ENCODE data around the gene NDC80. TPM values are rescaled to one million over a fixed set of nuclear protein-coding genes. Genes with fewer than 3 reads are reported as not detected.
"Not testable (repeated sequence)": the region's sequence is repeated elsewhere in the genome, so short reads cannot be mapped to it uniquely, and the experiment has no call there.

Gene NDC80
- total RNA-seq, 1 donor from 2014 or later: 0.29 TPM

- DNase-seq (ENCODE audit: low spot score): no peak
Observed at GRCh38 chr18:2625217-2625616, 53.9 kb downstream of the NDC80 start.

DNA sequence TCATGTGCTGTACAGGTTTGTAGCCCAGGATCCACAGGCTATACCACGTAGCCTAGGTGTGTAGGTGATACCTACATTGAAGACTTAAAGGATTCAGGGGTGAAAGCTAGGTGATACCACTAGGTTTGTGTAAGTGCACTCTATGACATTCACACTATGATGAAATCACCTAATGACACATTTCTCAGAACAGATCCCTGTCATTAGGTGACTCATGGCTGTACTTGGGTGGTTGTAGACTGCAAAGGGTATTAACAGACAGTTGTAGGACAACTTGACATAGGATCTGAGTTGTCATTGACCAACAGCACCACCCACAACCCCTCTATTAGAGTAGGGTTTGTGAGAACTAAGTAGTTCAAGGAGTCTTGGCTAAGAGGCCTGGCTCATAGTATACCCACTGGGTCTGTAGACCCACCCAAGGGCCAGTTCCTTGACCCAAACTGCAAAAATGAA, 56.5 kb downstream of the NDC80 start:
- no peak for DNase-seq (ENCODE audit: low spot score)

DNA sequence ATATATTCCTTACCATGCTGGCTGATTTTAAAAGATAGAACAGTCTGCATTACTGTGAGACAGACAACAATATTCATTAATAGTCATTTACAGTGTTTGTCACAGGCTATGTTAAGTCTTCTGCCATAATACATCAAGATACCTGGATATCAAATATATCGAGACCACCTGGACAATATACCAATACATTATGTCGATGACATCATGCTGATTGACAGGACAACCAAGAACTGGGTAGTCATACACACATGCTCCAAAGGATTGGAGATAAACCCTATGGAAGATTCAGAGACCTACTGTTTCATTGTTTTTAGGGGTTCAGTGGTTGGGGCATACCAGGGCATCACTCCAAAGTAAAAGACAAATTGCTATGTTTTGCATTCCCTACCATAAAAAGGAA, 57.6 kb downstream of the NDC80 start:
- DNase-seq (ENCODE audit: low spot score): no peak

GRCh38 chr18:2635586-2635985, 64.2 kb downstream of the NDC80 start:
- no peak for DNase-seq (ENCODE audit: low spot score)

DNA sequence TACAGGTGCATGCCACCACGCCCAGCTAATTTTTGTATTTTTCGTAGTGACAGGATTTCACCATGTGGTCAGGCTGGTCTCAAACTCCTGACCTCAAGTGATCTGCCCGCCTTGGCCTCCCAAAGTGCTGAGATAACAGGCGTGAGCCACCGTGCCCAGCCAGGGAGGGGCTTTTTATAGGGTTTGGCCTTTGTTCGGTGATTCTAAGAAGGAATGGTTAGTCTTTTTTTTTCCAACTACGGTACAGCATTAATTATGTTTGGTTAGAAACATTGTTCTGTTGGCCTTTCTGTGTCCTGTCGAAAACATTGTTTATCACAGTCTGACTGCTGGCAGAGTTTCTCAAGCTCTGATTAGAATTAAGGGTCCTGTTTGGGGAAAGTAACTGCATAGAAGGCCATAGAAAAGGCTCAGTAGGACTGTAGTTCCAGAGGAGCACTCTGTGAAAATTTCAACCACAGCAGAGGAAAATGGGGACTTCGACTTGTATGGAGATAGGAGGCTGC, 64.8 kb downstream of the NDC80 start:
- no peak for DNase-seq (ENCODE audit: low spot score)

DNA sequence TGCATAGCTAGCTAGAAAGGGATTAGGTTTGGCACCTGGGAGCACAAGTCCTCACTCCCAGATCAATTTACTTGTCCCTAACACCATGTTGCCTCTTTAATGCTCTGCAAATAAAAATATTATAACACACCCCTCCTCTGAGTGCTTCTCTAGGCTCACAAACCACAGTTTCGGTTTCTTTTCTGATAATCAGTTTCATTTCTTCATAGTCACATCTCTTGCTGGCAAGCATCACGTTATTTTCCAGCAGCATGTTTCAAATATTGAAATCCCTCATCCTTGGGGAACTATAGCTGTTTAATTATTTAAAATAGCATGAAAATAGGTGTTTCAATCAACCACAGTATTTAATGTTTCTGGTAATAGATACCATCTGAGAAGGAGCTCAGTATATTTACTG, 70.3 kb downstream of the NDC80 start:
- no peak for DNase-seq (ENCODE audit: low spot score)

DNA sequence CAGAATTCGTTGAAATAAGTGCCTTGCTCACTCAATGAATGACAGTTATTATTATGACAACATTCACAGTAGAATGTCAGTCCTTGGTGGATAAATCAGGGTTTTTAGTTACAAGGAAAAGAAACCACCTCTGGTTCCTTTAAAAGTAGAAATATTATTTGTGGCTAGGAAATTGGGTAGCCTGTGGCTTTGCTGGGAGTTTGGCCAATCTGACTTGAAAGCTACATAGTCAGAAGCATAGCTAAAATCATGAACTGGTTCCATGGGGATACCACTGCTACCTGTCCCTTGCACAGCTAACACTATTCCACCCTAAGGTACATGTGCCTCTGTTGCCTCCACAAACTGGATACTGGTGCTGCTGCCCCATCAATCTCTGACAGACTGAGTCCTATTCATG, 71.4 kb downstream of the NDC80 start:
- no peak for DNase-seq (ENCODE audit: low spot score)

DNA sequence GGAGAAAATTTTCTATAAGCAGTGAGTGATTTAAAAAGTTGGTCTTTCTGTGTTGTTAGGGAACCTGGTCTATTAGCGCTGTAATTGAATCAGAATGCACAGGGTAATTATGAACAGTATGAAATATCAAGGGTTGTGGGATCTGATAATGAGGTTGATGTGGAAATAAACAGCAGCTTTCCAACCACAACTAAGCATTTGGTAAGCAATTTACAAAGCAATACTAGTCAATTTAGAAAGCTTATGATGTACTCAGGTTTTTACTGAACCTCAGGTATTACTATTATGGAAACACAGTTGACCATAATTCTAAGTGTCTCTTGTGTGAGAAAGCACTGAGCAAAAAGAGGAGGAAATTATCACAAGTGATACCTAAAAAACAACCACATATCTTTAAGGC, 73.2 kb downstream of the NDC80 start:
- DNase-seq (ENCODE audit: low spot score): no peak

DNA sequence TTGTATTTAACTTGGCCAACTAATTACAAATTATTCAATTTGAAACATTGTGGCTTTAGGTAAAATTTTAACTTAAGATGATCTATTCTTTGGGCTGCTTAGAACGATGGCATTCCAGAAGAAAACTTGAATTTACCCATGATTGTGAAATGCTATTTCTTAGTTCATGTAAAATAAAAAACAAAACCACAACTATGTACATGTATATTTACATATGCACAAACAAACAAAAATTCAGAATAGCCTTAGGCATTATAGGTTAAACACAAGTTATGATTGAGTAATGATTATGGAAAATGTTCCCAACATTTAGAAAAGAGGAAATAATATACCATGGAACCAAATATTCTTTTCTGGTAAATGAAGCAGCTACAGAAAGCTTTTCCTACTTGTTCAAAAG, 80.6 kb downstream of the NDC80 start:
- no peak for DNase-seq (ENCODE audit: low spot score)

DNA sequence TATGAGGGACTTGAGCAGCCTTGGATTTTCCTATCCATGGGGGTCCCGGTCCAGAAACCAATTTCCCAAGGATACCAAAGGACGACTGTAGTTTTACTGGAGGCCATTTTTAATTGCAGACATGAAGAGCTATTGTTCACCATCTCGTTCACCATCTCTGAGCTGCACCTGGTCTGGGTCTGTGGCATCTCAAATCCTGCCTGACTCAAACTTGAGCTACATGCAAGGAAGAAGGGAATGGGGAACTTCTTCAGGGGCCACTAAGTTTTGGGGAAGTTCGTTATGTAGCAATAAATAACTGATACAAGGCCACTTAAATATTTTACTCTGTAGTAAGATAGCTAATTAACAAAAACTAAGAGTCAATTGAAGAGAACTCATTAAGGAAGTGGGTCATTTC, 82.1 kb downstream of the NDC80 start:
- DNase-seq (ENCODE audit: low spot score): no peak

GRCh38 chr18:2654169-2654927, 83.0 kb downstream of the NDC80 start:
- no peak for DNase-seq (ENCODE audit: low spot score)

- no peak for DNase-seq (ENCODE audit: low spot score)
Observed at GRCh38 chr18:2654928-2655177, 83.5 kb downstream of the NDC80 start.

- peak; percentile 96 for DNase-seq (ENCODE audit: low spot score)
Observed at GRCh38 chr18:2655178-2655953, 84.0 kb downstream of the NDC80 start, which contains the start of gene SMCHD1. Gene SMCHD1 (plus strand): TSS chr18:2655726. CDS start chr18:2656076, 350 bp downstream.

GRCh38 chr18:2655954-2656236, 84.5 kb downstream of the NDC80 start:
- DNase-seq (ENCODE audit: low spot score): no peak

- DNase-seq (ENCODE audit: low spot score): peak; percentile 92
Observed at GRCh38 chr18:2656237-2656980, 85.1 kb downstream of the NDC80 start.

DNA sequence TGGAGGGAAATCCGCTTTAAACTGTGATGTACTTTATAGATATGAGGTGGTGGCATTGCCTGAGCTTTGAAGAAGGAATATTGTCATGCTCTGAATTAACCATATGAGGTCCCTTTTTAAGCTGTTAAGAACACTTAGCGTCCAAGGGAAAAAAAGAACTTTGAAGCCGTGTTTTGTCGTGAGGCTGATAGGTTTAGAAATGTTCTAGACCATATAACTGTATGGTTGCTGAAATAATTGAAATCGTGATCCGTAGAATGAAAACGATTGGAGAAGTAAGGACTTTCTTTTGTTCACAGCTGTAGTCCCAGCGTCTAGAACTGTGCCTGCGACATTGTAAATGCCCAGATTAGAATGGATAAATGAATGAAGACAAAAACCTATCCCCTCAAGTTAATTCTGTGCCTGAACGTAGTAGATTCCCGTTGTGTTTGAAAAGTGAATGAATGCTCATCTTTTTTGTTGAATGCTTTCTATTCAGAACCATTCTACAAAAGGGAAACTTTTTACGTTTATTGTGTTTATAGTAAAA, 85.7 kb downstream of the NDC80 start:
- no peak for DNase-seq (ENCODE audit: low spot score)

DNA sequence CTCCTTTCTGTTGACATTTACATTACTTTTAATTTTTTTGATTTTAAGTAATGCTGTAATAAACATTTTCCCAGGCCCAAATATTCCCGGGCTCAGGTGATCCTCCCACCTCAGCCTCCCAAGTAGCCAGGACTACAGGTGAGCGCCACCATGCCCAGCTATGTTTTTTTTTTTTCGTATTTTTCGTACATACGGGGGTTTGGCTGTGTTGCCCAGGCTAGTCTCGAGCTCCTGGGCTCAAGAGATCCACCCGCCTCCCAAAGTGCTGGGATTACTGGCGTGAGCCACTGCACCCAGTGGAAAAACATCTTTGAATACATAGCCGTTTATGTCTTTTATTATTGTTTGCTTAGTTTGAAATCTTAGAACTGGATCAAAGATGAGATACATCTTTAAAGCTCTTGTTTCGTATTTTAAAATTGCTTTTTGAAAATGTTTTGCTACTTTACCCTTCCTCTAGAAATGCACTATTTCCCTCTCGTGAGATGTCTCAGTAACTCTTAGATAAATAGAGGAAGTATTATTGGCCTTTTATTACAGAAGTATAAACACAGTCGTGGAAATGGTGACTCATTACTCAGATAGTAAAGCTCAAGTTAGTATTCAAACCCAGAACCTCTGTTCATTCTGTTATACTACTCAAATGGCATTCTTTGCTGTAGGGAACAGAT, 86.6 kb downstream of the NDC80 start:
- DNase-seq (ENCODE audit: low spot score): no peak

DNA sequence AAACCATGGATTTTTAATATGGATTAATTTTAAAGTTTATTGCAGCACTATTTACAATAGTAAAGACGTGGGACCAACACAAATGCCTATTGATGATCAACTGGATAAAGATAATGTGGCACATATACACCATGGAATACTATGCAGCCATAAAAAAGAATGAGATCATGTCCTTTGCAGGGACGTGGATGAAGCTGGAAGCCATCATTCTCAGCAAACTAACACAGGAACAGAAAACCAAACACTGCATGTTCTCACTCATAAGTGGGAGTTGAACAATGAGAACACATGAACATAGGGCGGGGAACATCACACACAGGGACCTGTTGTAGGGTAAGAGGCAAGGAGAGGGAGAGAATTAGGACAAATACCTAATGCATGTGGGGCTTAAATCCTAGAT, 89.5 kb downstream of the NDC80 start:
- DNase-seq (ENCODE audit: low spot score): not testable (repeated sequence)

DNA sequence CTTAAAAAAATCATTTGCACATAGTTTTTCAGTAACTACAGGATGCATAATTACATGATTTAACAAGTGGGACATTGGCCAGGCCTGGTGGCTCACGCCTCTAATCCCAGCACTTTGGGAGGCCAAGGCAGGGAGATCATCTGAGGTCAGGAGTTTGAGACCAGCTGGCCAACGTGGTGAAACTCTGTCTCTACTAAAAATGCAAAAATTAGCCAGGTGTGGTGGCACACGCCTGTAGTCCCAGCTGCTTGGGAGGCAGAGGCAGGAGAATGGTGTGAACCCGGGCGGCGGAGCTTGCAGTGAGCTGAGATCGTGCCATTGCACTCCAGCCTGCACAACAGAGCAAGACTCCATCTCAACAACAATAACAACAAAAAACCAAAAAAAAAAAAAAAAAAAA, 90.9 kb downstream of the NDC80 start:
- DNase-seq (ENCODE audit: low spot score): not testable (repeated sequence)

DNA sequence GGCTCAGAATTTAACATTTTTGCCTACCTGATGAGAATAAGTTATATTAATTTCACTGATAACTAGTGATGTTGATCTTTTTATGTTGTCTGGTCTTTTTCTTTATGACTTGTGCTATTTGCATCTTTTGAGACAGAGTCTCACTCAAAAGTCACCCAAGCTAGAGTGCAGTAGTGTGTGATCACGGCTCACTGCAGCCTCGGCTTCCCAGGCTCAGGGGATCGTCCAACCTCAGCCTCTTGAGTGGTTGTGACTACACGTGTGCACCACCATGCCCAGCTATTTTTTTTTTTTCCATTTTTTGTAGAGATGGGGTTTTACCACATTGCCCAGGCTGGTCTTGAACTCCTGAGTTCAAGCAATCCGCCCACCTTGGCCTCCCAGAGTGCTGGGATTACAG, 91.6 kb downstream of the NDC80 start:
- DNase-seq (ENCODE audit: low spot score): no peak

All from mesenteric fat pad (tissue), 1 donor.